AG09319 (cell line): ENCODE data around the gene CLDN5.

Experiments
- DNase-seq: peaks from one replicate; pipeline ENCODE4 v3.0.0-alpha.2; 2010; ENCODE audit warnings: low read depth; ENCODE audit errors: extremely low read depth
- TF ChIP-seq, protein P1 (sequence below): IDR thresholded peaks from 2 replicates; pipeline ENCODE4 v1.5.1; 2011; ENCODE audit warnings: low read depth, mild to moderate bottlenecking, inconsistent platforms, low read length, moderate library complexity

The CLDN5 gene

DNA sequence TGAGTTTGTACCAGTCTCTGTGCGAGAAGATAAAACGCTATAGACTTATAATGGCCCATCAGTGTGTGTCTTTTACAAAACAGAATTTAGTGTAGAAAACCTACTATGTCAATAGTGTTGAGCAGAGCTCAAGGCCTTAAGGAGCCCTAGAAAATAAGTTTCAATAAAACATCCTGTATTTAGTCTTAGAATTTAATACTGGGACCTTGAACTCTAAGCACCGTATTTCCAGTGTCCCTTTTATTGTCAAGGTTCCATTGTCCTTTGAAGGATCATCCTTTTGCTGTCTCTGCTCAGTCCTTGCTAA, 27.9 kb downstream of the CLDN5 start:
- TF ChIP-seq, protein P1, sequence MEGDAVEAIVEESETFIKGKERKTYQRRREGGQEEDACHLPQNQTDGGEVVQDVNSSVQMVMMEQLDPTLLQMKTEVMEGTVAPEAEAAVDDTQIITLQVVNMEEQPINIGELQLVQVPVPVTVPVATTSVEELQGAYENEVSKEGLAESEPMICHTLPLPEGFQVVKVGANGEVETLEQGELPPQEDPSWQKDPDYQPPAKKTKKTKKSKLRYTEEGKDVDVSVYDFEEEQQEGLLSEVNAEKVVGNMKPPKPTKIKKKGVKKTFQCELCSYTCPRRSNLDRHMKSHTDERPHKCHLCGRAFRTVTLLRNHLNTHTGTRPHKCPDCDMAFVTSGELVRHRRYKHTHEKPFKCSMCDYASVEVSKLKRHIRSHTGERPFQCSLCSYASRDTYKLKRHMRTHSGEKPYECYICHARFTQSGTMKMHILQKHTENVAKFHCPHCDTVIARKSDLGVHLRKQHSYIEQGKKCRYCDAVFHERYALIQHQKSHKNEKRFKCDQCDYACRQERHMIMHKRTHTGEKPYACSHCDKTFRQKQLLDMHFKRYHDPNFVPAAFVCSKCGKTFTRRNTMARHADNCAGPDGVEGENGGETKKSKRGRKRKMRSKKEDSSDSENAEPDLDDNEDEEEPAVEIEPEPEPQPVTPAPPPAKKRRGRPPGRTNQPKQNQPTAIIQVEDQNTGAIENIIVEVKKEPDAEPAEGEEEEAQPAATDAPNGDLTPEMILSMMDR = no peak
- no peak for DNase-seq

DNA sequence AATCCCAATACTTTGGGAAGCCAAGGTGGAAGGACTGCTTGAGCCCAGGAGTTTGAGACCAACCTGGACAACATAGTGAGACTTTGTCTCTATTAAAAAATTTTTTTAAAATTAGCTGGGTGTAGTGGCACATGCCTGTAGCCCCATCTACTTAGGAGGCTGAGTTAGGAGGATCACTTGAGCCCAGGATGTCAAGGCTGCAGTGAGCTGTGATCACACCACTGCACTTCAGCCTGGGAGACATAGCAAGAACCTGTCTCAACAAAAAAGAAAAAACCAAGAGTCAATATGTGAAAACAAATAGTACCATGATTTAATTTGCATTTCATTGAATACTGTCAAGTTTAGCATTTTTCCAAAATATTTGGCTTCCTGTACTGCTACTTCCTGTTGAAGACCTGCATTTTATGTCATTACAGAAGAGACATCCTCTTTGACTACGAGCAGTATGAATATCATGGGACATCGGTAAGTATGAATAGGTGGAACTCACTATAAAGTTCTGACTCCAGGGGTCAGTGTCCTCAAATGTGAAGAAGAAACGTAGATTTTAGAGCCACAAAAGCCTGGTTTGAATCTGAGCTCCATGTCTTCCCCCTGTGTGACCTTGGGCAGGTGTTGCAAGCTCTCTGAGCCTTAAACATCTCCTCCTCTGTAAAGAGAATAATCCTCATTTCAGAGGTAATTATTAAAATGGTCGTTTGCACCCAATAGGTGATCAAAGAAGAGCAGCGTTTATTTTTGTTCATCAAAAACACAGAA, 28.5 kb downstream of the CLDN5 start:
- TF ChIP-seq, protein P1 = peak; percentile 9
- DNase-seq = no peak

DNA sequence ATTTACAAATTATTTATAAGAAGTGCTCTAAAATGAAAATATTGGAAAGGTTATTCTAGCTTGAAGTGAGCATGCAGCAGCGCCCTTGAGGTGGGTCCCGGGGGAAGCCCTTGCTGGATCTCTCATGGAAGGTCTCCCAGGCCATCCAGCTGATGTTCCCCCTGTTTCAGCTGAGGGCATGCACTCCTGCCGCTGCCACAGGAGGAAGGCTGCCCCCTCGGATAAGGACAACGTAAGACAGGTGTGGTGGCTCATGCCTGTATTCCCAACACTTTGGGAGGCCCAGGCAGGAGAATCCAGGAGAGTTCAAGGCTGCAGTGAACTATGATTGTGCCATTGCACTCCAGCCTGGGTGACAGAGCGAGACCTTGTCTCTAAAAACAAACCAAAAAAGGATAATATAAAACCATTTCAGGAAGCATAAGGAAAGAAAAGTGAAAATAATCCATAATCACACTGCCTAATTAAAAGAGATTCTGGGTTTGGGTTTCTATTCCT, 29.5 kb downstream of the CLDN5 start:
- TF ChIP-seq, protein P1 = no peak
- DNase-seq = no peak

DNA sequence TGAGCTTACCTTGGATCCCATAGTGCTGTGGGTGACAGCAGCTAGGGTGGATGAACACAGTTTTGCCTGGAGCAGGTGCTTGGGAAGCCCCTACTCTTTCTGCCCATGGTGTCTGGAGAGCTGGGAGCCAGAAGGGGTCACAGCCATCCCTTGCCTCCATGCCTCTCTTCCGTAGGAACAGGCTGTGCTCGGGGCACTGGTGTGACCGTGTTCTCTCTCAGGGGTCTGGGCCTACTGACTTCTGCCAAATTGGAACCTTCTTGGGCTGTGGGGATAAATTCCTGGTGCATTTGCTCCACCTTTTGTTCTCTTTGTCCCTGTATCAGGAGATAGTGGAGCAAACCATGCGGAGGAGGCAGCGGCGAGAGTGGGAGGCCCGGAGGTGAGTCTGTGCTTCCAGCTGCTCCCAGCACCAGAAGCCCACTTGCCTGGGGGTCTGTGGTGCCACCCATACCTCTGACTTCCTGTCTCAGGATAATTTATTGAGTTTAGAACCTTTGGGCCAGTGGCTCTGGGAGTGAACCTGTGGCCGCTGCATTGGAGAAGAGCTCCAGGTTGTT, 30.1 kb downstream of the CLDN5 start:
- DNase-seq = no peak
- TF ChIP-seq, protein P1 = no peak

DNA sequence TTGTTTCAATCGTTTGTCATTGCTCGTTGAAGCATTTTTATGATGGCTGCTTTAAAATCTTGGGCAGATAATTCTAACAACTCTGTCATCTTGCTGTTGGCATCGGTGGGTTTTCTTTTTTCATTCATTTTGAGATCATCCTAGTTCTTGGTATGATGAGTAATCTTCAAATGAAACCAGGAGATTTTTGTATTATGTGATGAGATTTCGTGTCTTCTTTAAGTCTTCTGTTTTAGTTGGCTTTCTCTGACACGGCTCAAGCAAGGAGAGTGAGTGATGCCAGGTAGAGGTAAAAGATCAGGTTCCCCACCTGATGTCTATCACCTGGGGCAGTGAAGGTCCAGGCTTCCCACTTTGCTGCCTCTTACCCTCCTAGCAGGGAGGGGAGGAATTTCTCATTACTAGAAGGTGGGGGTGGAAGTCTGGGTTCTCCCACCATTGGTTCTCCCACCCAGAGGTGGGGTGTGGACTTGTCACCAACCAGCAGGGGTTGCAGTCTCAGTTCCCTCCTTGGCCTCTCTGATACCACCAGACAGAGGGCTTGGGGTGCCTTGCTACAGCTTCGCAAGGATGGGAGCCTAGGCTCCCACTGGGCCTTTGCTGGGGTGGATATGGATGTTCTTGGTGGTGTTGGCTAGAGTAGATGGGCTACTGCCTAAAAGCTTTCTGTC, 31.6 kb downstream of the CLDN5 start:
- DNase-seq = no peak
- TF ChIP-seq, protein P1 = no peak

DNA sequence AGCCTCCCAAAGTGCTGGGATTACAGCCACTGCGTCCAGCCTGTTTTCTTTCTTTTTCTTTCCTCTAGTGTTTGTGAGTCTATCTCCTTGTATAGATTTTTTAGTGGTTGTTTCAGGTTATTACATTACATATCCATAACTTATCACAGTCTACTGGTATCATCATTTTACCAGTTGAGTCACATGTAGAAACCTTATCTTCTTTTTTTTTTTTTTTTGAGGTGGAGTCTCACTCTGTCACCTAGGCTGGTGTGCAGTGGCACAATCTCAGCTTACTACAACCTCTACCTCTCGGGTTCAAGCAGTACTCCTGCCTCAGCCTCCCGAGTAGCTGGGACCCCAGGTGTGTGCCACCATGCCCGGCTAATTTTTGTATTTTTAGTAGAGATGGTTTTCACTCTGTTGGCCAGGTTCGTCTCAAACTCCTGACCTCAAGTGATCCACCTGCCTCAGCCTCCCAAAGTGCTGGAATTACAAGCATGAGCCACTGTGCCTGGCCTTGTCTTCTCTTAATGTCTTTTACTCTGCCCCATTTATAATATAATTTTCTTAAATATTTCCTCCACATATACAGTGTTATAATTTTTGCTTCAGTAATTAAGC, 33.5 kb downstream of the CLDN5 start:
- no peak for DNase-seq
- TF ChIP-seq, protein P1 = no peak
